GM18858 (cell line): ENCODE measurements around the gene C1orf21.

ENCODE experiments used
- ATAC-seq: cut with Tn5 transposase; IDR thresholded peaks from one replicate; pipeline ENCODE4 v1.9.1; 2021; ENCODE audit not compliant: unreplicated experiment

The C1orf21 gene

DNA sequence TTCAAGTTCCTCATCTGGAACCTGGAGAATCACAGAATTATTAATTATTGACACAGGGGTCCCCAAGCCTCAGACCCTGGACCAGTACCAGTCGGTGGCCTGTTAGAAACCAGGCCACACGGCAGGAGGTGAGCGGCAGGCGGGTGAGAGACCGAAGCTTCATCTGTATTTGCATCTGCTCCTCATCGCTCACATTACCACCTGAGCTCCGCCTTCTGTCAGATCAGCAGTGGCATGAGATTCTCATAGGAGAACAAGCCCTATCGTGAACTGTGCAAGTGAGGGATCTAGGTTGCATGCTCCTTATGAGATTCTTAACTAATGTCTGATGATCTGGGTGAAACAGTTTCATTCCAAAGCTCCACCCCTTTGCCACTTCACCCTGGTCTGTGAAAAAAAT, 125.9 kb downstream of the C1orf21 start:
- ATAC-seq: no peak

DNA sequence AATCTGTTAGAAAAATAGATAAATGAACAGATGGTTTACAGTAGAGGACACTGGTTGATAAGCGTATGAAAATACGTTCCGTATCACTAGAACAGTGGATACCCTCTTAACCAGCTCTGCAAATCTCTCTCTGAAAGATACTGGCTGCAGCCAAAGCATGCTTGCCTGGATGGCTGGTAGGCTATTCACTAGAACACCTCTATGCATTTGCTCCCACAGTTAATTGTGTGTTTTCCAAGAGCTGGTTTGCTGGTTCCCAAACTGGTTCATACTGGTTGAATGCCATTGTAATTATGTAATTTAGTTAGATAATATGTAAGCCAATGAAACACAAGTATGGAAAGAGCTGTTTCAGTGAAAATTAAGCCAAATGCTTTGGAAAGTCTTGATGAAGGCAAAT, 126.6 kb downstream of the C1orf21 start:
- ATAC-seq: no peak

DNA sequence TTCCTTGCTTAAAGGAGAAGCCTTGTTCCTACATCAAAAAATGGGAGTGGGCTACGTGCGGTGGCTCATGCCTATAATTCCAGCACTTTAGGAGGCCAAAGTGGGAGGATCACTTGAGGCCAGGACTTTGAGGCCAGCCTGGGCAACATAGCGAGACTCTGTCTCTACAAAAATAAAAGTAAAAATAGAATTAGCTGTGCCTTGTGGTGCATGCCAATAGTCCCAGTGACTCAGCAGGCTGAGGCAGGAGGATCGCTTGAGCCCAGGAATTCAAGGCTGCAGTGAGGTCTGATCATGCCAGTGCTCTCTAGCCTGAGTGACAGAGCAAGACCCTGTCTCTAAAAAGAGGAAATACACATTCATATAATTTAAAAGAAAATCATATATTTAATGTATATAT, 127.1 kb downstream of the C1orf21 start:
- ATAC-seq: no peak

DNA sequence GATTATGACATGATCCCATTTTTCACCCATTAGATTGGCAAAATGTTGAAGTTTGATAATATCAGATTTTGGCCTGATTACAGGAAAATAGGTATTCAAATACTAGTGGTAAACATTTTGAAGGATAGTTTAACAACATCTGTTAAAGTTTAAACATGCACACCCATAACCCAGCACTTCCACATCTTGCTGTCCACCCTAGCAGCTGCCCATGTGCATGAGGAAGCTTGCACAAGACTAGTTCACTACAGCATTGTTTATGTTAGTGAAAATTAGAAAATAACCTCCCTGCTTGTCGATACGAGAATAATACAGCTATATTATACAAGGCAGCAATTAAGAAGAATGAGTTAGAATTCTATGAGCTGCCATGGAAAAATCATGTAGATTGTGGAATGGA, 127.6 kb downstream of the C1orf21 start:
- no peak for ATAC-seq

DNA sequence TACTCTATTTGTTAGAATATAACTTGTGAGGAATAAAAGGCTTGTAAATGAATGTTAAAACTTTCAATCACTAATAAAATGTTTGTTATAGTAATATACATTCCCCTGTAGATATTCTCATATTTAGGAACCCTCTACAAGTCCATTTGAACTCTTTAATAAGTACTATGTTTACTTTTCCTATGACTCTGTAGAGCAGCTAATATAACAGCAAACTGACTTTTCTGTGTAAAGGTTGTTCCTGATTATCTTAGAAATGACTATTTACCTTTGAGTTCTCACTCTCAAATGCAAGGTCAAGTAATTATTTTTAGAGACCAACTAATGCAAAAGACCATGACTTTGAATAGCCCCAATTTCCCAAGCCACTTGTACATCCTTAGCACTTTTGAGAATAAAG, 130.3 kb downstream of the C1orf21 start:
- no peak for ATAC-seq

DNA sequence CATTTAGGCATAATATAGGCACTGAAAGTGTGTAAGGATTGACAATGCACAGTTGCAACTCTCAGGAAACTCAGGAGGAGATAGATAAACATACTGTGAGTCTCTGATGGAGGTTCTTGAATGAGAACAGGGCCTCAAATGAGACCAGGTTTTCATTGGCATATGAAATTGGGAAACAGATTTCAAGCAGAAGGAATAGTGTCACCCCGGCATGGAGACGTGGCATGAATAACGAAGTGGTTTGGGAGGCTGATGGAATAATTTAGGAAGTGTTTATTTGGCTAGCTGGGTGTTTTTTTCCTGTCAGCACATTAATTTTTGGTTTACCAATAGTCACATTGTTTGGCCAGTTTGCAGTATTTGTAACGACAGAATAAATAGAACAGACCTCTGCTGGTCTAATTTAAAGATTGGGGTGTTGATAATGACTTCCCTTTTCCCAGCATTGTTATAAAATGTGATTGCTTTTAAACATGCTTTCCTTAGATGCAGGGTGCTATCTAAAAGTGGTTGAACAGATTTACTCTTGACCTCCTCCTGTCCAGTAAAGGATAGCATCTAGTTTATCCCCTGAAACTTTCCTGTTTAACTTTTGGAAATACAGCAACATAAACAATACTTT, 132.0 kb downstream of the C1orf21 start:
- ATAC-seq: no peak

DNA sequence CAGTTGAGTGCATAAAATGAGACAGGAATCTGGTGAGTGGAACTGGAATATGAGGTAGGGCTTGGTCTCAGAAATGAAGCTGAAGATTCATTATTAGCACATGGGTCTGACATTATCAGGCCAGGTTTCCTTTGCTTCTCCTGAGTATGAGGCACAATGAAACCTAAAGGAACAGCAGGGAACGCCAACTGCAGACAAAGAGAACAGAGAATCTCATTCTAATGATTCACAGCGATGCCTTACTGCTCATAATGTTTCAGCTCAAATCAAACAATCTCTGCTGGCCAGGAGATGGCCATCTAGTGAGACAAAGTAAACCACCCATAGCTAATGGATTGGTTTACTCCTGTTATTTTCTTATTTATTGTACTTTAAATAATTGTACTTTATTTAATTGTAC, 133.5 kb downstream of the C1orf21 start:
- no peak for ATAC-seq

DNA sequence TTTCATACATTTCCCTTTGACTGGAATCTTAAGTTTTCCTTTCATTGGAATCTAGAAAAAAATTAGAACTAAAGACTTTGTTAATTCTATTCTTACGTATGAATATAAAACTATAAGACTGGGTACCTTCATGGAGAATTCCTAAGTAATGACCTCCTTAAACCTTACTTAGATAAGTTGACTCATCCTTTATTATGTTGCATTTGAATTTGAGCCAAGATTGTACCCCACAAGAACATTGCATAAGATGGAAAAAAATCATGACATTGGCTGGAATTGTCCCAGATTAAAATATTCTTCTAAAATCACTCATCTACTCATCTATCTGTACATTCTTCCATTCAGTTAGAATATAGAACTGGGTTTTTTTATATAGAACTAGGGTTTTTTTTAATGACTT, 137.4 kb downstream of the C1orf21 start:
- ATAC-seq: no peak

DNA sequence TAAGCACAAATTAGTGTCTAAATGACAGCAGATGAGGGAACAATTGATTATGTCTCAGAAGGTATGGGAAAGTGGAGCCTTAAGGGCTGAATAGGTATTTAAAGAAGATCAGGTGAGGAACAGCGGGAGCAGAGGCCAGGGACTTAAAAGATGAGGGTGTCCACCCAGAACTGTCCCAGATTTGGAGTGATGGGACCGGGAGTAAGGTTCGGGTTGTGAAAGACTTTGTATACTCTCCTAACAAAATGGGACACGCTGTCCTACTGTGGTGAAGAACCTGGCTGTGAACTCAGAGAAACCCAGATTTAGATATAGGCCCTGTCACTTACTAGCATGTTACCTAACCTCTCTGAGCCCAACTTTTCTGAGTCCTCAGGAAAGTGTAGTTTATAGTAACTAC, 140.6 kb downstream of the C1orf21 start:
- no peak for ATAC-seq

DNA sequence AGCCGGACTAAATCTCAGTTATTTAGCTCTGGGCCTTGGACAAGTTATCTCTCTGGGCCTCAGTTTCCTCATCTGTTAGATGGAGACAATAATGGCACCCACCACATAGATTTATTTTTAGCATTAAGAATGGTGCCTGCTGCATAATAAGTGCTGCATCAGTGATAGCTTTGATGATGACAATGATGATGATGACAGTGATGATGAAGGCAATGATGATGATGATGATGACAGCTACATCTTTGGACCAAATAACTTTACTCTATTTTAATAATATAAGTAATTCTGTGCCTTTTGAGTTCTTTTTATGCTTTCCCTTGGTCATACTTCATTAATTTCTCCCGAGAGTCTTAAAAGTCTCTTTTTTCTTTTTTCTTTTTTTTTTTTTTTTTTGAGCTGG, 143.4 kb downstream of the C1orf21 start:
- no peak for ATAC-seq

DNA sequence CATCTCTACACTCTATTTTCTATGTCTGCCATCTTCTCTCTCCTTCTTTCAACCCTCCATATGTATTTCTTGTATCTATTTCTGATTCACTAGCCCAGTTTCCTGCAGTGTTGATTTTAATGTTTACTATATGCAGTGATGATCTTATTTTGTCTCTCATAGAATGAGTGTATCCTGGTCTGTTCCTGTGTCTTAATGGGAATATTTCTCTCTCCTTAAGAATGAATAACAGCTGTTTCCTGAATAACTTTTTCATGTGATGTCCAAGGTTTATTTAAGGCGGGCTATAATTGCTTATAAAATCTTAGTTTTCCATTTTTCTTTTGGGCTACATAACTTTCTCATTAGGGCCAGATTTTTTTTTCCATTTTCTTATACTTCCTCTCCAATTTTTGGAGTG, 144.5 kb downstream of the C1orf21 start:
- ATAC-seq: no peak

DNA sequence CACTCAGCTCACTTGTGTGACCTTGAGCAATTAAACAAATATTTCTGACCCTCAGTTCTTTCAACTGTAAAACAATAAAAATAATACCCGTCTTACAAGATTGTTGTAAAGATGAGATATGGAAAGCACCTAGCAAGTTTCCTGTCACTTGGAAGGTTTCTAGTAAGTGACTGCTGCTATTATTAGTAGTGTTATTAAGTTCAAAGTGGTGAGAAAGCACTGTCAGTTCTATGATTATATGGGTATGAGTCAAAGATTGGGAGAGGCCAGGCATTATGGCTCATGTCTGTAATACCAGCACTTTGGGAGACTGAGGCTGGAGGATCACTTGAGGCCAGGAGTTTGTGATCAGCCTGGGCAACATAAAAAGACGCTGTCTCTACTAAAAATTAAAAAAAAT, 145.4 kb downstream of the C1orf21 start:
- ATAC-seq: no peak

DNA sequence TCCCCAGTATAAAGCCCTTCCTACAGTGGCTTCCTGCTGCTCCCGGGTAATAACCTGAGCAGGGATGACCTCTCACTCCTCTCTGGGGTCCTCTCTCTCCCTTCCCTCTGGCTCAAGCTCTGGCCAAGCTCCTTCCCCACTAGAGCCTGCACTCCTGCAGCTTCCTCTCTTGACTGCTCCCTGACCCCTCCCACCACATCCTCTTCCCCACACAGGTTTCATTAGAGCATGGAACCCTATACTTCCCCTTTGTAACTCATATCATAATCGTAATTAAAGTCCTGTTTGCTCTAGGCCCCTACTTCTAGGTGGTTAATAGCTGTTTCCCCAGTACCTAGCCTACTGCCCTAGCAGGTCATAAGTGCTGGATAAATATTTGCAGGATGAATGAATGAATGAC, 146.2 kb downstream of the C1orf21 start:
- no peak for ATAC-seq

DNA sequence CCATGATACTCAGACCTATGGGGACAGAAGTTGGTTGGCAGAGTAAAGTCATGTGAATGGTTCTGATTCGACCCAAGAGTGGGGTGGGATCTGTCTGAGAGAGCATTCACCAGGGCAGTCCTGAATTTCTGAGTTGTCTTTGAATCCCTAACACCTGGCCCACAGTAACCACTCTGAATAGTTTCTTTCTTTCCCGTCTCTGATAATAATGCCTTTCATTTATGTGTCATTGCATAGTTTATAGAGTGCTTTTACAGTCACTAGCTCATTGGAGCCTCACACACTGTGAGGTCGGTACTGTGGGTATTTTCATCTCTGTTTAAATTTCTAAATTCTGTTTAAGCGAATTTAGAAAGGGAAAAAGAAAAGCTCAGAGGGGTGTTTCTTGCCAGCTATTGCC, 147.1 kb downstream of the C1orf21 start:
- no peak for ATAC-seq

DNA sequence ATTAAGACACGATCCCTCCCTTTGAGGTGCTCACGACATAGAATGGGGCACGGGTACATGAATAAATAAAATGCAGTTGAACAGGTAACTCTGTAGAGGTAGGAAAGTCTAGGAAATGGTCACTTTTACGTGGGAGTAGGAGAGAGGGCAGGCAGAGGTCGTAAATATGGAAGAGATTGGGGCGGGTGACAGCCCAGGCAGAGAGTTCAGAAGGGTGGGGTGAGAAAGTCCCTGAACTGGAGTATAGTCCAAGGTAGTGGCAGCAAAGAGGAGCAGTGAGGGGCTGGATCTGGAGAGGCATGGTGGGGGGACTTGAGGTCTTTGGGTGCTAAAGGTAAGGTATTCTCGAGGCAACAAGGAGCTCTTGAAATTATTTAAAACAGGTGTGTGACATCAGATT, 147.9 kb downstream of the C1orf21 start:
- no peak for ATAC-seq

DNA sequence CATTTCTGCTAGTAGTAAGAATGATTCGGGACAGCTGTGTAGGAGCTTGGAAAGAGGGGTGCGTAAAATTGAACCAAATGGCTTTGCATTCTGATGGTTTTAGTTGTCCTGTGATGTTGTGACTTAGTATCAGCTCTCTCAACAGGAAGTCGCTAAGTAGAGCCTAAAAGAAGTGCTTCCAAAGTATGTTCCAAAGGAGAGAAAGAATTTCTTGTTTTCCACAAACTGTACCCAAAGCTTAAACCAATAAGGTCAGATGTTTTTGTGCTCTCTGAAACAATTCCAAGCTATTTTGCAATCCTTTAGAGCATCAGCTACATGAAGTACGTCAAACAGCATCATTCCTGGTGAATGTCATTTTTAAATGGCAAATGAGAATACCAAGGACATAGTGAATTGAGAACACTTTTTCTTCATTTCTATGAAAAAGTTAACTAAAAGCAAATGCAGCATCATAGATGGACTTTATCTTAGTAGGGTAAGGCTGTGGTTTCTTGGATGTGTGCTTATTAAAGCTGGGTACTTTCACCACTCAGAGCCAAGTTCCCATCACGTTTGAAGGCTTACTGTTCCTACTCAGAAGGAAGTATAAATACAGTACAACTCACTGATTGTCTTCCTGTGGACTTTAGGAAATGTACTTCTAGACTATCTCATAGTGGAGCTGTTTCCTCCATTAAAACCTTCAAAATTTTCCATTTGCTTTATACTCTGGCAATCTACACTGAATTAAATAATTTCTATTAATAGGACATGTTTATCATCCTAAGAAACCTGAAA, 148.6 kb downstream of the C1orf21 start:
- no peak for ATAC-seq

DNA sequence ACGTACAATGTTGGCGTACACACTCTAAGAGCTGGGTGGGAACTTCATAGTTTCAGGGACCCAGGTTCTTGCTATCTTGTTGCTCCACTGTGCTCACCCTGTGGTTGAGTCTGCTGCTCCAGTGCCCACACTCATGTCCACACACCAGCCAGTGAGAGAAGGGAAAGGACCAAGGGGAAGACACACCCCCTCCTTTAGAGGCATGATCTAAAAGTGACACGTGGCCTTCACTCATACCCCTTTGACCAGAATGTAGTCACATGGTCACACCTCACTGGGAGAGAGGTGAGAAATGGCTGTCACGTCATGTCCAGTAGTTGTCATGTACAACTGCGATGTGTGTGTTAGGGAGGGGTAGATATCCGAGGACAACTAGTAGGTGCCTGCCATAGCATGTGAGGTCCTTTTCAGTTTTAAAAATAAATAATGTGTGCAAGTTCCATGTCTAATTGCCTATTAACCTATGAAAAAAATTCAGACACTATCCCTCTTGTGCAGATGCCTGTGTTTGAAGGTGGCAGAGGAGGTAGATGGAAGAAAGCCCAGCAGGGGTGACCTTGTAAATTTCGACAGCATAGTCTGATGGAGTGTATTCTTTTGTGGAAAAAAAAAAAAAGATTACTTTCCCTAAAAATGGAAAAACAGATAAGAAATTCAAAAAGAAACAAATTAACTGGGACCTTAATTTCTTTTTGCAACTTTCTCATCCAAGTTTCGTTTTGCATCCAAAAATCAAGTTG, 149.6 kb downstream of the C1orf21 start:
- ATAC-seq: no peak

DNA sequence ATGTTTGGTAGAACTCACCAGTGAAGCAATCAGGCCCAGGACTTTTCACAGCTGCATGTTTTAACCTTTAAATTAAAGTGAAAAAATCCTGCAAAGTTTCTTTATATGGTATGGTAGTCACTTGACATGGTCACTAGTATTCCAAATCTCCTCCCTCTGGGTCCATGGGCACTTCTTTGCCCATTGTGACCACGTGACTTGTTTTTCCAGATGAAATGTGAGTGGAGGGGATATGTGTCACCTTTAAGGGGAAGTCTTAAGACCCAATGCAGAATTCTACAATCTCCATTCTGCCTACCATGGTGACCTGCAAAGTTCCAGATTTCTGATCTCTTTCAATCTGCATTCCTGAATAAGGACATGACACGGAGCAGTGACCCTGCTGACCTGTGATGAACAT, 152.8 kb downstream of the C1orf21 start:
- ATAC-seq: no peak

DNA sequence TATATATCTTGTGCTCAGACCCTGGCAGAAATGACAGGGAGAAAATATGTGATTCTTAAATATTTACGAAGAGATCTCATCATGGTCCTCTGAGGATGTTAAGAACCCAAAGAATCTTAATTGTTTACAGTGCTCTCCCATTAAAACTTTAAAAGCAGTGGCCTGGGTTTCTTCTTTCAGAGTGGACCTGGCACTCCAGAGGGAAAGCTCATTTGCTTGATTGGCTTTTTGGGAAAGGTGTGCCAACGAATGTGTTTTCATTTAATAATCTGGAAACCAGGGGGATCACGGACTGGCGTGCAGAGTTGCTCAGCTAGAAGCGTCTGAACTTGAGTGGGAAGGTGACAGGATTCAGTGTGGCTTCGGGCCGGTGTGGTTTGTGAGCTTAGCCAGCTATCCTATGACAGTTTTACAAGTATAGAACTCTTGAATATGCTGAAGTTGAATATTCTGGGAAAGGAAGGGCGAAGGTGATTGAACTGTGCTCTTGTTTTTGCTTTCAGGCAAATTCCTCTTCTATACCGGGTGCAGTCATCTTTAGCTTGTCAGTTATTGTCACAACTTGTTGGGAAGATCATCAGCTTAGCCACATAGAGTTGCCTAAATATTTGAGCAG, 154.8 kb downstream of the C1orf21 start:
- ATAC-seq: no peak

DNA sequence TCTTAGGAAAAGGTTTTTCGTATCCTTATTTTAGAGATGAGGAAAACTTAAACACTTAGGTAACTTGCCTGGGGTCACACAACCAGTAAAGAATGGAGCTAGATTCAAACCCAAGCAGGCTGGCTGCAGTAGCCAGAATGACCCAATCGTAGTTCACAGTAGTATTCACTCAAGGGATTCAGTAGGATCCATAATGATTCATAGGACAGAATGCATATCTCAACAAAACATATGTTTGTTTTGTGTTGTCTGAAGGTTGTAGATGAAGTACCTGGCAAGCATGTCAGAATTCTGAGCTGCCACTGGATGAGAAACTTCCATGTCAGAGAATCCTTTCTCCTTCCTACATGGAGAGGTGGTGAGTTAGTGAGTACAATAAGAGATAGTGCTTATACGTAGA, 155.5 kb downstream of the C1orf21 start:
- no peak for ATAC-seq

DNA sequence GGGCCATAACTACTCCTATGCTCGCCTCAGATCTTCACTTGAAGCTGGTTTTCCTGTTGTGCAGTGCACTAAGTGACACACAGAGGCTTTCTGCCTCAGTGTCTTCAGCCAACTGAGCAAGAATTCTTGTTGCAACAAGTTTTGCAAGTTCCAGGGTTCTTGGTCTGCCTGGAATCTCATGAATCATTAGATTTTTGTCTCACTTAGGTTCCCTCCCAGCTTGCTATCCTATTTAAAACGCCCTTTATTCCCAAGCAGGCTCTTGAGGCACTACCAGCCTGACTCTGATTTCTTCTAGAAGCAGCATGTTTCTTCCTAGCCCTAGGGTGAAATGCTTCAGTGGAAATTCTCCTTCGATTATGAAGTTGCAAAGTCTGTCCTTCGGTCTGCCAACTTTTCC, 158.8 kb downstream of the C1orf21 start:
- ATAC-seq: no peak

DNA sequence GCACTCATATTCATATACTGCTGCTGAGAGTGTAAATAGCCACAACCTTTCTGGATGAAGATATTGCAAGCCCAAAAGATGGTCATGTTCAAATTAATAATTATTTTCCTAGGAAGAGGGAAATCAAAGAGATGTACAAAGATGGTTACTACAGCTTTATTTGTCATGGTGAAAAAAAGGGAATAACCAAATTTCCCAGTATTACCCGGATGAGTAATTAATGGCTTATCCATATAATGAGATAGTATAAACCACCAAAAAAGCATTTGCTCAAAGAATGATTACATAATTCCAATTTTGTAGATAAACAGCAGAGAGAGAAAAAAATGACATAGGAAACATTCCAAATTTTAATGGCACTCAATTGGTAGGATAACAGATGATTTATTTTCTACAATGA, 165.6 kb downstream of the C1orf21 start:
- ATAC-seq: no peak
